ENCODE measurements around the gene KAT8. TPM values are rescaled to one million over a fixed set of nuclear protein-coding genes. Genes with fewer than 3 reads are reported as not detected.

Gene KAT8
- total and polyA plus RNA-seq, 4 donors: 15.9 to 37.4 (median 19.6) TPM

GRCh38 chr16:31094088-31094423 lies 23.4 kb upstream of the KAT8 start:
- H3K9me3 ChIP-seq (ENCODE audit: control insufficient read depth in 4 of 4, low read length in 3 of 4): no peaks in the 10 kb centered on the region
- H3K36me3 ChIP-seq (ENCODE audit: control insufficient read depth in 4 of 4, insufficient read depth in 3 of 4, low read depth in 1 of 4, low read length in 3 of 4): peaks cover 2 to 16% (median 11%) of the 10 kb centered on the region in 4 donors
- under 1% methylated on average over 20 of the region's 20 CpGs for WGBS
- no peak for DNase-seq (ENCODE audit: low spot score)
- peaks cover 0 to 19% (median 11%) of the 10 kb centered on the region in 4 donors for H3K4me1 ChIP-seq (ENCODE audit: control insufficient read depth in 4 of 4, insufficient read depth in 4 of 4, low read length in 3 of 4)
- H3K27me3 ChIP-seq (ENCODE audit: control insufficient read depth in 4 of 4, insufficient read depth in 4 of 4, low read length in 3 of 4): no peaks in the 10 kb centered on the region
- H3K27ac ChIP-seq (ENCODE audit: low read depth in 1 of 2, low read length in 2 of 2): peak overlapping the region; percentile 91 to 96
- no peak for TF ChIP-seq TAF1 (conservative IDR thresholded peaks at IDR 0.05)
- no peak for TF ChIP-seq ZBTB33 (IDR thresholded peaks at IDR 0.05)
- no peak for TF ChIP-seq SP1 (IDR thresholded peaks at IDR 0.05)
- no peak for TF ChIP-seq MAX (IDR thresholded peaks at IDR 0.05)
- TF ChIP-seq GABPA (IDR thresholded peaks at IDR 0.05 in 1 of 2, conservative IDR thresholded peaks at IDR 0.05 in 1 of 2): no peak
- TF ChIP-seq YY1 (IDR thresholded peaks at IDR 0.05): no peak
- no peak for TF ChIP-seq REST (IDR thresholded peaks at IDR 0.05)
- TF ChIP-seq FOXA1 (IDR thresholded peaks at IDR 0.05): no peak
- peak overlapping the region; percentile 61 to 85 for H3K9ac ChIP-seq (ENCODE audit: low read depth in 1 of 2, low read length in 2 of 2)
- peak overlapping the region; percentile 89 to 93 (median 92) for H3K4me3 ChIP-seq (ENCODE audit: low read depth in 1 of 3, low read length in 3 of 3)

GRCh38 chr16:31094424-31095120 lies 22.9 kb upstream of the KAT8 start, which contains the start of gene VKORC1:
Gene VKORC1 (minus strand): TSS chr16:31094797. CDS start chr16:31094729, 68 bp downstream.
- Histone ChIP-seq H3K9me3 (ENCODE audit: control insufficient read depth in 4 of 4, low read length in 3 of 4) (no peaks in the 10 kb centered on the region), H3K27me3 (ENCODE audit: control insufficient read depth in 4 of 4, insufficient read depth in 4 of 4, low read length in 3 of 4) (no peaks in the 10 kb centered on the region), H3K9ac (ENCODE audit: low read depth in 1 of 2, low read length in 2 of 2) (peak within 1 kb of the TSS; percentile 61 to 85), H3K36me3 (ENCODE audit: control insufficient read depth in 4 of 4, insufficient read depth in 3 of 4, low read depth in 1 of 4, low read length in 3 of 4) (peaks cover 0 to 13% (median 10%) of the 10 kb centered on the region in 4 donors), H3K4me1 (ENCODE audit: control insufficient read depth in 4 of 4, insufficient read depth in 4 of 4, low read length in 3 of 4) (peaks cover 0 to 19% (median 11%) of the 10 kb centered on the region in 4 donors), H3K27ac (ENCODE audit: low read depth in 1 of 2, low read length in 2 of 2) (peak within 1 kb of the TSS; percentile 91 to 96), H3K4me3 (ENCODE audit: low read depth in 1 of 3, low read length in 3 of 3) (peak within 1 kb of the TSS; percentile 89 to 93 (median 92))
- DNase-seq (ENCODE audit: low spot score): peak; percentile 88
- WGBS: under 1% methylated on average over 69 of the region's 69 CpGs
- TF ChIP-seq ATF3 (IDR thresholded peaks at IDR 0.05): no peak
- TF ChIP-seq JUND (IDR thresholded peaks at IDR 0.05): peak in 1 of 2 donors; percentile 56
- peak; percentile 39 to 52 for TF ChIP-seq HNF4A (conservative IDR thresholded peaks at IDR 0.05)
- TF ChIP-seq RXRA (IDR thresholded peaks at IDR 0.05): peak; percentile 58 to 68
- peak; percentile 59 for TF ChIP-seq ZBTB33 (IDR thresholded peaks at IDR 0.05)
- TF ChIP-seq FOXA2 (IDR thresholded peaks at IDR 0.05): peak; percentile 45
- TF ChIP-seq HNF4G (IDR thresholded peaks at IDR 0.05): no peak
- peak; percentile 24 for TF ChIP-seq NR2F2 (IDR thresholded peaks at IDR 0.05)
- TF ChIP-seq RAD21 (IDR thresholded peaks at IDR 0.05): peak; percentile 59 to 63
- peak in 1 of 2 donors; percentile 50 for TF ChIP-seq EGR1 (IDR thresholded peaks at IDR 0.05; ENCODE audit: low read depth in 2 of 2)
- TF ChIP-seq TAF1 (conservative IDR thresholded peaks at IDR 0.05): peak; percentile 90
- peak; percentile 80 for TF ChIP-seq FOXA1 (IDR thresholded peaks at IDR 0.05)
- peak; percentile 15 to 86 for TF ChIP-seq GABPA (IDR thresholded peaks at IDR 0.05 in 1 of 2, conservative IDR thresholded peaks at IDR 0.05 in 1 of 2)
- peak; percentile 97 for TF ChIP-seq YY1 (IDR thresholded peaks at IDR 0.05)
- peak; percentile 61 for TF ChIP-seq MAX (IDR thresholded peaks at IDR 0.05)
- TF ChIP-seq CTCF (IDR thresholded peaks at IDR 0.05; ENCODE audit: low read depth, low read length, missing input control): no peak
- TF ChIP-seq SP1 (IDR thresholded peaks at IDR 0.05): peak; percentile 81
